SU-DHL-6 (cell line): ENCODE results near the gene HIVEP3.

Source experiments
- CTCF ChIP-seq: fragments of 200-600 bp; sonication (generic); IDR thresholded peaks from one replicate; pipeline ENCODE4 v1.5.1; 2017; ENCODE audit warnings: antibody characterized with exemption, mild to moderate bottlenecking, low read length, moderate library complexity; ENCODE audit not compliant: insufficient read depth, poor library complexity, severe bottlenecking
- EZH2phosphoT487 ChIP-seq: fragments of 200-600 bp; sonication (generic), shearing (Covaris generic); conservative IDR thresholded peaks from 2 replicates; pipeline ENCODE4 v1.6.1; 2018; ENCODE audit warnings: mild to moderate bottlenecking, antibody characterized with exemption, low read length, moderate library complexity, mixed read lengths

GRCh38 chr1:41856944-41857285 lies 61.8 kb downstream of the HIVEP3 start:
- TF ChIP-seq CTCF (no peak), EZH2phosphoT487 (no peak)
